Measurements from ENCODE around the gene FTO. TPM values are rescaled to one million over a fixed set of nuclear protein-coding genes. Genes with fewer than 3 reads are reported as not detected.

The FTO gene
- total RNA-seq, 1 experiment from 2014 or later: 57.4 TPM

- H3K36me3 Mint-ChIP-seq: peaks cover 9% of the 10 kb centered on the region
- CTCF ChIA-PET: interaction anchor here (1.7 to 2.0 kb wide), 2 partner anchors 53 to 141 kb away, joined by 10 read pairs; no protein-coding TSS in a partner anchor
- DNase-seq (ENCODE audit: low spot score) (no peak), ATAC-seq (no peak)
- H3K4me3 Mint-ChIP-seq: no peak overlapping the region
- H3K9me3 Mint-ChIP-seq: no peaks in the 10 kb centered on the region
- TF ChIP-seq RELA (CRISPR knock-in tag; IDR thresholded peaks at IDR 0.05; ENCODE audit: borderline replicate concordance): no peak
- no peak for TF ChIP-seq FOXP4 (CRISPR knock-in tag; IDR thresholded peaks at IDR 0.05)
- no peak for TF ChIP-seq ZNF317 (CRISPR knock-in tag; IDR thresholded peaks at IDR 0.05; ENCODE audit: borderline replicate concordance, low read depth)
- TF ChIP-seq TEAD4 (CRISPR knock-in tag; IDR thresholded peaks at IDR 0.05): no peak
- TF ChIP-seq ESRRA (CRISPR knock-in tag; IDR thresholded peaks at IDR 0.05; ENCODE audit: borderline replicate concordance): no peak
- TF ChIP-seq FOXJ3 (CRISPR knock-in tag; IDR thresholded peaks at IDR 0.05; ENCODE audit: borderline replicate concordance): no peak
- TF ChIP-seq SMAD4 (CRISPR knock-in tag; IDR thresholded peaks at IDR 0.05): no peak
- TF ChIP-seq ZNF396 (CRISPR knock-in tag; IDR thresholded peaks at IDR 0.05; ENCODE audit: borderline replicate concordance): no peak
- no peak for TF ChIP-seq E2F4 (CRISPR knock-in tag; IDR thresholded peaks at IDR 0.05; ENCODE audit: borderline replicate concordance, low read depth)
- TF ChIP-seq E2F5 (CRISPR knock-in tag; IDR thresholded peaks at IDR 0.05): no peak
- TF ChIP-seq ZNF232 (CRISPR knock-in tag; IDR thresholded peaks at IDR 0.05): no peak
- no peak for TF ChIP-seq ZMAT4 (CRISPR knock-in tag; IDR thresholded peaks at IDR 0.05)
- TF ChIP-seq USF2 (CRISPR knock-in tag; IDR thresholded peaks at IDR 0.05): no peak
- no peak for TF ChIP-seq ELF4 (CRISPR knock-in tag; IDR thresholded peaks at IDR 0.05; ENCODE audit: low read depth)
- TF ChIP-seq ETV6 (CRISPR knock-in tag; IDR thresholded peaks at IDR 0.05): no peak
- TF ChIP-seq ZBTB21 (CRISPR knock-in tag; IDR thresholded peaks at IDR 0.05; ENCODE audit: borderline replicate concordance): no peak
- no peak for TF ChIP-seq HMGA2 (CRISPR knock-in tag; IDR thresholded peaks at IDR 0.05)
- no peak for TF ChIP-seq AR (CRISPR knock-in tag; IDR thresholded peaks at IDR 0.05)
- POLR2A ChIA-PET: no interaction called here
- no peaks in the 10 kb centered on the region for H3K27me3 Mint-ChIP-seq (ENCODE audit: low read depth)
- no peaks in the 10 kb centered on the region for H3K4me1 Mint-ChIP-seq
- H3K27ac Mint-ChIP-seq: no peak overlapping the region
These were observed 13.2 kb upstream of the FTO start for GRCh38 chr16:53690771-53691170.
